HepG2 (cell line): ENCODE results near the gene NOXA1. TPM values are rescaled to one million over a fixed set of nuclear protein-coding genes. Genes with fewer than 3 reads are reported as not detected.

Experiments
- CSRNP1 ChIP-seq: sonication (generic); formaldehyde crosslinking; IDR thresholded peaks from 2 replicates; pipeline ENCODE4 v1.8.1; 2023; ENCODE audit warnings: mild to moderate bottlenecking, missing genetic modification reagents
- E2F1 ChIP-seq: sonication (generic); formaldehyde crosslinking; IDR thresholded peaks from 2 replicates; pipeline ENCODE4 v1.5.0; 2020; ENCODE audit warnings: missing genetic modification reagents
- GATAD1 ChIP-seq: IDR thresholded peaks from 2 replicates; pipeline ENCODE4 v1.6.1; 2016; ENCODE audit warnings: missing genetic modification reagents, missing compliant biosample characterization
- JDP2 ChIP-seq: sonication (generic); formaldehyde crosslinking; IDR thresholded peaks from 2 replicates; pipeline ENCODE4 v1.8.1; 2022; ENCODE audit warnings: missing genetic modification reagents, borderline replicate concordance
- RORA ChIP-seq: sonication (generic); formaldehyde crosslinking; IDR thresholded peaks from 2 replicates; pipeline ENCODE4 v1.5.0; 2020; ENCODE audit warnings: mild to moderate bottlenecking, missing genetic modification reagents, moderate library complexity
- U2AF1 ChIP-seq: fragments of 200-400 bp; formaldehyde crosslinking; optimal IDR thresholded peaks from 2 replicates; pipeline ENCODE3; 2017; ENCODE audit warnings: mild to moderate bottlenecking, low read depth, low read length
- ZNF343 ChIP-seq: sonication (generic); formaldehyde crosslinking; IDR thresholded peaks from 2 replicates; pipeline ENCODE4 v1.4.0; 2020; ENCODE audit warnings: mild to moderate bottlenecking, missing genetic modification reagents
- ZNF512 ChIP-seq: sonication (generic); formaldehyde crosslinking; IDR thresholded peaks from 2 replicates; pipeline ENCODE4 v1.4.0; 2020; ENCODE audit warnings: mild to moderate bottlenecking, missing genetic modification reagents
- ZNF546 ChIP-seq: sonication (generic); formaldehyde crosslinking; conservative IDR thresholded peaks from 2 replicates; pipeline ENCODE4 v1.8.1; 2023; ENCODE audit warnings: mild to moderate bottlenecking, missing genetic modification reagents
- ZNF558 ChIP-seq: sonication (generic); formaldehyde crosslinking; IDR thresholded peaks from 2 replicates; pipeline ENCODE4 v1.9.0; 2022; ENCODE audit warnings: mild to moderate bottlenecking, missing genetic modification reagents, borderline replicate concordance
- polyA plus RNA-seq, 8 experiments: library from polyadenylated mRNA; depleted of rRNA in 3 of 8; stranded (reverse) in 7 of 8; unstranded in 1 of 8; fragments of >200 nt; fragmentation: Illumina TruSeq in 4 of 8; extraction: Trizol in 4 of 8; gene quantifications; 2 replicates each; pipeline versions ENCODE4 v1.2.1 to v1.2.3, GENCODE V29; 2011 to 2016; ENCODE audit warnings: low read depth in 4 of 8, missing spikeins in 1 of 8, mixed read lengths in 1 of 8; ENCODE audit not compliant: insufficient read depth in 1 of 8
- total RNA-seq, 5 experiments: library from RNA; depleted of rRNA; stranded (reverse); fragments of >200 nt; fragmentation: Illumina TruSeq; extraction: Trizol; gene quantifications; 2 replicates each; pipeline ENCODE4 v1.2.3, GENCODE V29; 2016; ENCODE audit warnings: low read depth in 1 of 5
- TF ChIP-seq, protein P1 (sequence below), 2 experiments: IDR thresholded peaks; 2 replicates each; pipeline ENCODE4 v1.6.1; 2011 to 2012; ENCODE audit warnings: low read length in 2 of 2, borderline replicate concordance in 1 of 2, low read depth in 1 of 2, mild to moderate bottlenecking in 1 of 2, moderate library complexity in 1 of 2
- TF ChIP-seq, protein P2 (sequence below): sonication (generic); formaldehyde crosslinking; IDR thresholded peaks from 2 replicates; pipeline ENCODE4 v1.5.0; 2020; ENCODE audit warnings: missing genetic modification reagents
- TF ChIP-seq, protein P3 (sequence below): sonication (generic); formaldehyde crosslinking; IDR thresholded peaks from 2 replicates; pipeline ENCODE4 v1.4.0; 2020; ENCODE audit warnings: mild to moderate bottlenecking, missing genetic modification reagents
- TF ChIP-seq, protein P4 (sequence below): sonication (generic); formaldehyde crosslinking; IDR thresholded peaks from 2 replicates; pipeline ENCODE4 v1.5.1; 2020; ENCODE audit warnings: mild to moderate bottlenecking, missing genetic modification reagents, moderate library complexity

Gene NOXA1
- total and polyA plus RNA-seq, 2 of the 13 experiments (the other 11 are each of a cell fraction or from before 2014, with no cell fraction given), result 0.78 to 1.2 TPM

GRCh38 chr9:137454597-137455358 is 31.6 kb downstream of the NOXA1 start (continued):
- TF ChIP-seq E2F1 (CRISPR knock-in tag) (peak; percentile 41; the same call in 1 of the 2 replicates), ZNF558 (CRISPR knock-in tag) (peak; percentile 96; the same call in 1 of the 2 replicates), U2AF1 (no peak), RORA (no peak), ZNF512 (CRISPR knock-in tag) (0 out of 2 replicates have a peak, but pooled peaks have one; percentile 18), GATAD1 (CRISPR knock-in tag) (peak; percentile 41; the same call in 1 of the 2 replicates), CSRNP1 (CRISPR knock-in tag) (peak; percentile 83; the same call in 1 of the 2 replicates), JDP2 (no peak), ZNF546 (CRISPR knock-in tag) (peak; percentile 90; the same call in 1 of the 2 replicates), ZNF343 (CRISPR knock-in tag) (peak; percentile 73; the same call in 1 of the 2 replicates)
- TF ChIP-seq, protein P1, sequence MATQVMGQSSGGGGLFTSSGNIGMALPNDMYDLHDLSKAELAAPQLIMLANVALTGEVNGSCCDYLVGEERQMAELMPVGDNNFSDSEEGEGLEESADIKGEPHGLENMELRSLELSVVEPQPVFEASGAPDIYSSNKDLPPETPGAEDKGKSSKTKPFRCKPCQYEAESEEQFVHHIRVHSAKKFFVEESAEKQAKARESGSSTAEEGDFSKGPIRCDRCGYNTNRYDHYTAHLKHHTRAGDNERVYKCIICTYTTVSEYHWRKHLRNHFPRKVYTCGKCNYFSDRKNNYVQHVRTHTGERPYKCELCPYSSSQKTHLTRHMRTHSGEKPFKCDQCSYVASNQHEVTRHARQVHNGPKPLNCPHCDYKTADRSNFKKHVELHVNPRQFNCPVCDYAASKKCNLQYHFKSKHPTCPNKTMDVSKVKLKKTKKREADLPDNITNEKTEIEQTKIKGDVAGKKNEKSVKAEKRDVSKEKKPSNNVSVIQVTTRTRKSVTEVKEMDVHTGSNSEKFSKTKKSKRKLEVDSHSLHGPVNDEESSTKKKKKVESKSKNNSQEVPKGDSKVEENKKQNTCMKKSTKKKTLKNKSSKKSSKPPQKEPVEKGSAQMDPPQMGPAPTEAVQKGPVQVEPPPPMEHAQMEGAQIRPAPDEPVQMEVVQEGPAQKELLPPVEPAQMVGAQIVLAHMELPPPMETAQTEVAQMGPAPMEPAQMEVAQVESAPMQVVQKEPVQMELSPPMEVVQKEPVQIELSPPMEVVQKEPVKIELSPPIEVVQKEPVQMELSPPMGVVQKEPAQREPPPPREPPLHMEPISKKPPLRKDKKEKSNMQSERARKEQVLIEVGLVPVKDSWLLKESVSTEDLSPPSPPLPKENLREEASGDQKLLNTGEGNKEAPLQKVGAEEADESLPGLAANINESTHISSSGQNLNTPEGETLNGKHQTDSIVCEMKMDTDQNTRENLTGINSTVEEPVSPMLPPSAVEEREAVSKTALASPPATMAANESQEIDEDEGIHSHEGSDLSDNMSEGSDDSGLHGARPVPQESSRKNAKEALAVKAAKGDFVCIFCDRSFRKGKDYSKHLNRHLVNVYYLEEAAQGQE (IDR thresholded peaks at IDR 0.05; ENCODE audit: borderline replicate concordance in 1 of 2, low read depth in 1 of 2, low read length in 2 of 2), result peak in 1 of 2 experiments; percentile 38; a peak in 1 of 4 replicates
- TF ChIP-seq, protein P2, sequence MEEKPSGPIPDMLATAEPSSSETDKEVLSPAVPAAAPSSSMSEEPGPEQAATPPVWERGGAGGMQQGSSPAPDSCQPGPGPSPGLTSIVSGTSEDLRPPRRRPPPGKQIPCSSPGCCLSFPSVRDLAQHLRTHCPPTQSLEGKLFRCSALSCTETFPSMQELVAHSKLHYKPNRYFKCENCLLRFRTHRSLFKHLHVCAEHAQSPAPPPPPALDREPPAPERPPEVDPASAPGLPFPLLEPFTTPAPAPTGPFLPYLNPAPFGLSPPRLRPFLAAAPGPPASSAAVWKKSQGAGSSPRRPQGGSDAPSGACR (CRISPR knock-in tag), result peak; percentile 90; the same call in 1 of the 2 replicates
- TF ChIP-seq, protein P3, sequence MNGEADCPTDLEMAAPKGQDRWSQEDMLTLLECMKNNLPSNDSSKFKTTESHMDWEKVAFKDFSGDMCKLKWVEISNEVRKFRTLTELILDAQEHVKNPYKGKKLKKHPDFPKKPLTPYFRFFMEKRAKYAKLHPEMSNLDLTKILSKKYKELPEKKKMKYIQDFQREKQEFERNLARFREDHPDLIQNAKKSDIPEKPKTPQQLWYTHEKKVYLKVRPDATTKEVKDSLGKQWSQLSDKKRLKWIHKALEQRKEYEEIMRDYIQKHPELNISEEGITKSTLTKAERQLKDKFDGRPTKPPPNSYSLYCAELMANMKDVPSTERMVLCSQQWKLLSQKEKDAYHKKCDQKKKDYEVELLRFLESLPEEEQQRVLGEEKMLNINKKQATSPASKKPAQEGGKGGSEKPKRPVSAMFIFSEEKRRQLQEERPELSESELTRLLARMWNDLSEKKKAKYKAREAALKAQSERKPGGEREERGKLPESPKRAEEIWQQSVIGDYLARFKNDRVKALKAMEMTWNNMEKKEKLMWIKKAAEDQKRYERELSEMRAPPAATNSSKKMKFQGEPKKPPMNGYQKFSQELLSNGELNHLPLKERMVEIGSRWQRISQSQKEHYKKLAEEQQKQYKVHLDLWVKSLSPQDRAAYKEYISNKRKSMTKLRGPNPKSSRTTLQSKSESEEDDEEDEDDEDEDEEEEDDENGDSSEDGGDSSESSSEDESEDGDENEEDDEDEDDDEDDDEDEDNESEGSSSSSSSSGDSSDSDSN (CRISPR knock-in tag), result peak; percentile 89
- TF ChIP-seq, protein P4, sequence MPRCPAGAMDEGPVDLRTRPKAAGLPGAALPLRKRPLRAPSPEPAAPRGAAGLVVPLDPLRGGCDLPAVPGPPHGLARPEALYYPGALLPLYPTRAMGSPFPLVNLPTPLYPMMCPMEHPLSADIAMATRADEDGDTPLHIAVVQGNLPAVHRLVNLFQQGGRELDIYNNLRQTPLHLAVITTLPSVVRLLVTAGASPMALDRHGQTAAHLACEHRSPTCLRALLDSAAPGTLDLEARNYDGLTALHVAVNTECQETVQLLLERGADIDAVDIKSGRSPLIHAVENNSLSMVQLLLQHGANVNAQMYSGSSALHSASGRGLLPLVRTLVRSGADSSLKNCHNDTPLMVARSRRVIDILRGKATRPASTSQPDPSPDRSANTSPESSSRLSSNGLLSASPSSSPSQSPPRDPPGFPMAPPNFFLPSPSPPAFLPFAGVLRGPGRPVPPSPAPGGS, result no peak
